HG03469 (cell line): ENCODE measurements around the gene BROX.
"Not testable (repeated sequence)": the region's sequence is repeated elsewhere in the genome, so short reads cannot be mapped to it uniquely, and the experiment has no call there.

Experiments
- ATAC-seq: cut with Tn5 transposase; IDR thresholded peaks from one replicate; pipeline ENCODE4 v1.9.1; 2021; ENCODE audit warnings: mild to moderate bottlenecking, moderate library complexity, moderate number of reproducible peaks; ENCODE audit not compliant: unreplicated experiment

The BROX gene

GRCh38 chr1:222730866-222731265 lies 18.5 kb downstream of the BROX start:
- no peak for ATAC-seq

DNA sequence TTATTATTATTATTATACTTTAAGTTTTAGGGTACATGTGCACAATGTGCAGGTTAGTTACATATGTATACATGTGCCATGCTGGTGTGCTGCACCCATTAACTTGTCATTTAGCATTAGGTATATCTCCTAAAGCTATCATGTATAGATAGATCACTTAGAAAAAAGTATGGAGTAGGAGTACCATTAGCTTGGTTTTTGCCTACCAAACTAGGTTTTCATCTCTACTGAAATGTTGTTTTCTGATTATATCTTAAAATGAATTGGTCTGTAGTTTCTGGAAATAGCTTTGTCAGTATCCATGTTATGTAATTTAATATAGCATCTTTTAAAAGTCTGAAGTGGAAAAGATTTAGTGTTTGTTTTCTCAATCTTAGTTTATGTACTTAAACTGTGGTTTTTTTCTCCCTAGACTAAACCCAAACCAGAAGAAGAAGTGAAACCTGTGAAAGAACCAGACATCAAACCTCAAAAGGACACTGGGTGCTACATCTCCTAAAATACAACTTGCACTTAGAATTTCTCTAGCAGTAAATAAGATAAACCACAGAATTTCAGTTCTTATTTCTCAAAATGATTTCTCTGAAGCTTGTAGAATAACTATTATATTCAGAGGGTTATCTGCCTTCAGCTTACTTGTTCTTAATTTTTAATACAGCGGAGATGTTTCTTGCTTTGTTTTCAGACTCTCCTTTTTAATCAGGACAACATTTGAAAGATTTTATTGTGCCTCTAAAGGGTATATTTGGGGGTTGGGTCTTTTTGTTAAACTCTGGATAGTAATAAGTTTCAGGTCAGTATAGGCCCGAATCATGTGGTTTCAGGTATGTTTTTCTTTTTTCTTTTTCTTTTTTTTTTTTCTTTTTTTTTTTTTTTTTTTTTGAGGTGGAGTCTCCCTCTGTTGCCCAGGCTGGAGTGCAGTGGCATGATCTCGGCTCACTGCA lies 20.1 kb downstream of the BROX start:
- peak; percentile 94 for ATAC-seq

DNA sequence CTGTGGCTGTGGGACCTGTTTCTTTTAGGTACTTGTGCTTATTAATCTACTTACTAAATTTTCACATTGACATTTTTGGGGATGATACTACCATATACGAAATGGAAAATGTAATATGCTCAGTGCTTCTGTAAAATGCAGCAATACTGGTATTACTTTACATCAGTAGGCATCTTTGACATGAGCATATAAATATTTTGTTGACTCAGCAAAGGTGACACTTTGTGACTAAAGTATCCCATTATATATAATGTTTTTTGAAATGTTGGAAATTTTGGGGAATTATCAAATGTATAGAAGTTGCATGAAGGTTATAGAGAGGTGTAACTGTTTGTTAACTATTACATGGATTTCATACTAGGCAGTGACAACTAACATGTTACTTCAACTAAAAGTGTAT lies 22.4 kb downstream of the BROX start:
- ATAC-seq, result no peak

GRCh38 chr1:222736470-222736869 lies 24.1 kb downstream of the BROX start:
- no peak for ATAC-seq

DNA sequence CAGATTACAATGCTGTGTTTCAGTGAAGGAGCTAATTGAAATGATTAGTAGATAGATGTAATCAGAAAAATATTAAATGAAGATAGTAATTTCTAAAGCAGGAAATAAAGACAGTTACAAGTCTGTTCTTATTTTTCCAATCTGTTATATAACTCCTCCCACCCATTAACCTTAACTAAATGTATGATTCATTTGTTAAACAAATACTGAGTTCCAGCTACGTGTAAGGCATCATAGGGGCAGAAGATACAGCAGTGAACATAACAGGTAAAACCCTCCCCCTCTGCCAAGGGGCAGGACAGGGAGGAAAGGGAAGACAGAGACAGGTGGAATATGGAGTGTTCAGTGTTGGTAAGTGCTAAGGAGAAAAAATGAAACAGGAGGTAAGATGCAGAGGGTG lies 24.6 kb downstream of the BROX start, which contains the start of gene FAM177B:
FAM177B (plus strand) TSS at position 231 of the 400 bp plus-strand sequence. CDS start 9,344 bp downstream, outside the sequence.
- ATAC-seq, result no peak

DNA sequence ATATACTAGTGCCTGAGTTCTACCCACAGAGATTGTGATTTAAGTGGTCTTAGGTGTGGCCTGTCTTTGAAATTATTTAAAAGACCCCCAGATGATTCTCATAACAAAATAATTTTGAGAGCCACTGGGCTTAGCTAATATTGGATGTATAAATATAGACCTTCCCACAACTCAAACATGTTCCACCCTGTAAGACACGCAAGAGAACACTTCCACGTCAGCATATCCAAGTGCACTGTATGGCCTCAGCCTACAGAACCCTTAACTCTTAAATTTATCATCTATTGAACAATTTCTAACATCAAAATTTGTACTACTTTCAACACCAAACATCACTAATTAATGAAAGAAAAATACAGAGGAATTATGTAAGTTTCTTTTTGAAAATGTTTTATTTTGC lies 27.1 kb downstream of the BROX start:
- ATAC-seq, result no peak

- ATAC-seq, result no peak
Measured at GRCh38 chr1:222739929-222740328, 27.6 kb downstream of the BROX start.

GRCh38 chr1:222741630-222742457 lies 29.5 kb downstream of the BROX start:
- not testable (repeated sequence) for ATAC-seq

- no peak for ATAC-seq
Measured at GRCh38 chr1:222749927-222750326, 37.6 kb downstream of the BROX start.

DNA sequence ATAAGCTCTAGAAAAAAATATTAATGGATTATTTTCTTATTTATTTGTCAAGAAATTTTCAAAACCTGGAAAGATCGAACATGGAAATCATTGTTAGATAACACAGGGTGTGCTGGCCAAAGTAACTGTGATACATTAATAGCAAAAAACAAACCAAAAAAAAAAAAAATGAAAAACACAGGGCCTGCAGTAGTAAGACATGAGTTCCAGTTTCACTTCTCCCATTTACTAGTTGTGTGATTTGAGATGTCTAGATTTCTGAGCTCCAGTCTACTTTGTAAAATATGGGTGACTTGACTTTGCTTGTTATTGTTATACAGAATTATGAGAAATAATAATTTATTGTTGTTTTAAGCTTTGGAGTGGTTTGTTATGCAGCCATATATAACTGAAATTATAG lies 38.3 kb downstream of the BROX start:
- peak; percentile 84 for ATAC-seq

GRCh38 chr1:222751255-222751654 lies 38.9 kb downstream of the BROX start:
- ATAC-seq, result no peak

GRCh38 chr1:222754366-222755139 lies 42.2 kb downstream of the BROX start:
- no peak for ATAC-seq

DNA sequence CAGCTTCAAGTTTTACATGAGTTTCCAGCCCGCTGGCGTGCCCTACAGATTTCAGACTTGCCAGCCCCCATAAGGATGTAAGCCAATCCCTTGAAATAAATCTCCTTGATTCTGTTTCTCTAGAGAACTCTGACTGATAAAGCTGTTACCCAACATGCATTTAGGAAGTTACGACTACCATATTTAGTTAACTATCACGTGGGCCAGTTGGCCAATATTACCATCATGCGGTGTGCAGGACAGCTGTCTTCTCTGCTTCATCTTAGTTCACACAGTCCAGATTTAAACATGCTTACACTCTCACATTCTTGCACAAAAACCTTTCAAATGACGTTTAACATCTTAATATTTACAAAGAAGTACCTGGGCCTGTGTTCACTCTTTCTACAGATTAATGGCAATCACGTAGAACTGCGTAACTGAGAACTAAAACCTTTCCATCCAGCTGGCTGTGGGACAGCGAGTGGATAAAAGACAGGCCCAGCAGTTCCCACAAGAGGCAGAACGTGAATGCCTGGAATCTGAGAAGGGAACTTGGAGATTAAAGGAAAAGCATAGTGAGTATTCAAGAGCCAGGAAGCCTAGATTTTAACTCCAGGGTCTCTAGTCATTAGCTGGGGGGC lies 45.4 kb downstream of the BROX start:
- ATAC-seq, result no peak

DNA sequence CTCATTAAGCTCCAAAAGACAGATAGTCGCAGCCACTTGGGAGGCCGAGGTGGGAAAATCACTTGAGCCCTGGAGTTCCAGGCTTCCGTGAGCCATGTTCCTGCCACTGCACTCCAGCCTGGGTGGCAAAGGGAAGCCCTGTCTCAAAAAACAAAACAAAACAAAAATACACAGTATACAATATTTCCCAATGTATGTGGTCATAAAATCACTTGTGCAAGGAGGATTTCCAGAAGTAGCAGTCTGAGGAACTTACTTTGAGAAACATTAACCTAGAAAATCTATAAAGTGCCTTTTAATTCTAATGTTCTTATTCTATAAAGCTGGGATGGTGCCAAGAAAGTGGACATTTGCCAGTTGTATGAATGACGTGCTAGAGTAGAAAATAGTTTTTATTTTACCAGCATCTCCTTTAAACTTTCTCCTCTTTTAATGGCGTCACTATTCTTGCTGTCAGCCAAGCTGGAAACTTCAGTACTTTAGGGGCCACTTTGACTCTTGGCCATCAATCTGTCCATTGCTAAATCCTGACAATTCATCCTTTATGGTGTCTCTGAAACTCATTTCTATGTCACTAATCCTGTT lies 47.2 kb downstream of the BROX start:
- no peak for ATAC-seq

GRCh38 chr1:222761083-222761482 lies 48.7 kb downstream of the BROX start:
- no peak for ATAC-seq

DNA sequence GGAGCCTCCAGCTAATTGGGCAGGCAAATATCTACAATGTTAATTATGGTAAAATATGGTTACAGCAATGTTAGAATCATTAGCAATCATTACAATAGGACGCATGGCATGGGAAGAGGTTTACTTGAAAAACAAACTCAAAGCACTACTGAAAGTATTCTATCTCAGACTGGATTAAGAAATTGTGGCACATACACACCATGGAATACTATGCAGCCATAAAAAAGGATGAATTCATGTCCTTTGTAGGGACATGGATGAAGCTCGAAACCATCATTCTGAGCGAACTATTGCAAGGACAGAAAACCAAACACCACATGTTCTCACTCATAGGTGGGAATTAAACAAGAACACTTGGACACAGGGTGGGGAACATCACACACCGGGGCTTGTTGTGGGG lies 49.8 kb downstream of the BROX start:
- ATAC-seq, result not testable (repeated sequence)

DNA sequence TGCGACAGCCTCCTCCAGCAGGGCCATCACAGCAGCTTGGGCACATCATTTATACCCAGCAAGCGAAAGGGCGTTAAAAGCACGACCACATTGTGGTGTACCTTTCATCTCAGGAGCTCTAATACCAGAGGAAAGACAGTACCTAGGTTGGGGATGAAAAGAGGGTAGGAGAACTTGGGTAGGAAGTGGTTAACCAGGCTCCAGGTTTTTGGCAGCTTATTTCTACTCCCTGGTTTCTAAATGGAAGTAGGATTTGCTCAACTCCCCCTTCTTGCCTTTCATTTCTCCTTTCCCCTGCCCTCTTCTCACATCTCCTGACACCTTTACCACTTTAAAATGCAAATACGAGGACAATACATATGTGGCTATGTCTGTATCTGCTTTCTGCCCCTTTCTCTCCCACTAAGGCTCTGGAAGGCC lies 54.8 kb downstream of the BROX start:
- no peak for ATAC-seq

GRCh38 chr1:222768592-222768991 lies 56.2 kb downstream of the BROX start:
- ATAC-seq, result no peak

- ATAC-seq, result no peak
Measured at GRCh38 chr1:222769181-222769580, 56.8 kb downstream of the BROX start.
